GM23338 (cell line): ENCODE data around the gene DCAF12. TPM values are rescaled to one million over a fixed set of nuclear protein-coding genes. Genes with fewer than 3 reads are reported as not detected.

ENCODE experiments used
- ATAC-seq: fragments of 200-7000 bp; cut with Tn5 transposase; 3 replicates; pipeline ENCODE4 v1.9.1; 2020
- DNase-seq: peaks from one replicate; pipeline ENCODE4 v3.0.0-alpha.2; 2015; ENCODE audit warnings: low spot score
- H2AFZ ChIP-seq: fragments of 200-600 bp; sonication (generic); 2 replicates; pipeline ENCODE4 v1.8.0; 2016; ENCODE audit warnings: antibody characterized with exemption, mild to moderate bottlenecking, moderate library complexity
- H3F3A ChIP-seq: fragments of 200-600 bp; sonication (generic); replicated peaks from 2 replicates; pipeline ENCODE4 v1.8.0; 2017; ENCODE audit warnings: antibody characterized with exemption, mixed run types, low read depth
- H3K27ac ChIP-seq: fragments of 200-600 bp; sonication (generic); 2 replicates; pipeline ENCODE4 v1.6.1; 2016; ENCODE audit warnings: low read depth
- H3K27me3 ChIP-seq: fragments of 200-600 bp; sonication (generic); 2 replicates; pipeline ENCODE4 v1.8.0; 2016; ENCODE audit warnings: mild to moderate bottlenecking, mixed run types, moderate library complexity; ENCODE audit not compliant: insufficient read depth
- H3K36me3 ChIP-seq: fragments of 200-600 bp; sonication (generic); 2 replicates; pipeline ENCODE4 v1.8.0; 2016; ENCODE audit warnings: mild to moderate bottlenecking; ENCODE audit not compliant: insufficient read depth
- H3K4me1 ChIP-seq: fragments of 200-600 bp; sonication (generic); 2 replicates; pipeline ENCODE4 v1.8.0; 2016; ENCODE audit warnings: mild to moderate bottlenecking, moderate library complexity; ENCODE audit not compliant: insufficient read depth
- H3K4me2 ChIP-seq: fragments of 200-600 bp; sonication (generic); 2 replicates; pipeline ENCODE4 v1.7.1; 2017; ENCODE audit warnings: mixed run types
- H3K4me3 ChIP-seq: fragments of 200-600 bp; sonication (generic); 2 replicates; pipeline ENCODE4 v1.6.1; 2016; ENCODE audit warnings: mixed run types
- H3K79me2 ChIP-seq: fragments of 200-600 bp; sonication (generic); replicated peaks from 2 replicates; pipeline ENCODE4 v1.8.0; 2017; ENCODE audit warnings: mild to moderate bottlenecking; ENCODE audit not compliant: insufficient read depth
- H3K9me2 ChIP-seq: fragments of 200-600 bp; sonication (generic); 2 replicates; pipeline ENCODE4 v1.8.0; 2017; ENCODE audit not compliant: insufficient read depth
- H4K20me1 ChIP-seq: fragments of 200-600 bp; sonication (generic); replicated peaks from 2 replicates; pipeline ENCODE4 v1.8.0; 2017; ENCODE audit warnings: mild to moderate bottlenecking; ENCODE audit not compliant: insufficient read depth
- H3K27ac Mint-ChIP-seq: 2 replicates; pipeline ENCODE4 v1.8.0; 2020; ENCODE audit warnings: inconsistent platforms, mild to moderate bottlenecking, moderate library complexity, mixed read lengths
- H3K27me3 Mint-ChIP-seq: 3 replicates; pipeline ENCODE4 v1.8.0; 2022; ENCODE audit warnings: low read depth, mild to moderate bottlenecking, moderate library complexity, mixed read lengths, inconsistent platforms; ENCODE audit not compliant: insufficient read depth, poor library complexity
- H3K36me3 Mint-ChIP-seq: 3 replicates; pipeline ENCODE4 v1.8.0; 2021; ENCODE audit warnings: low read depth, mild to moderate bottlenecking, inconsistent platforms, moderate library complexity, mixed read lengths
- H3K4me1 Mint-ChIP-seq: 3 replicates; pipeline ENCODE4 v1.8.0; 2020; ENCODE audit warnings: mild to moderate bottlenecking, inconsistent platforms, mixed read lengths
- H3K4me3 Mint-ChIP-seq: 3 replicates; pipeline ENCODE4 v1.8.0; 2021; ENCODE audit warnings: moderate library complexity, mild to moderate bottlenecking, inconsistent platforms, mixed read lengths
- H3K9me3 Mint-ChIP-seq: 3 replicates; pipeline ENCODE4 v1.8.0; 2020; ENCODE audit warnings: moderate library complexity, mild to moderate bottlenecking, inconsistent platforms, mixed read lengths
- CREB1 ChIP-seq: fragments of 250-450 bp; sonication (Bioruptor Pico); IDR thresholded peaks from 2 replicates; pipeline ENCODE4 v1.5.0; 2020; ENCODE audit warnings: low read depth, mild to moderate bottlenecking, moderate library complexity
- ETS1 ChIP-seq: IDR thresholded peaks from 2 replicates; pipeline ENCODE4 v1.6.1; 2016; ENCODE audit warnings: antibody characterized with exemption
- EZH2 ChIP-seq: fragments of 200-600 bp; sonication (generic); IDR thresholded peaks from one replicate; pipeline ENCODE4 v1.8.0; 2017; ENCODE audit warnings: antibody characterized with exemption, mild to moderate bottlenecking, low read depth; ENCODE audit not compliant: unreplicated experiment
- EZH2phosphoT487 ChIP-seq: fragments of 200-600 bp; sonication (generic); IDR thresholded peaks from one replicate; pipeline ENCODE4 v1.8.1; 2018; ENCODE audit warnings: antibody characterized with exemption; ENCODE audit not compliant: unreplicated experiment
- JUNB ChIP-seq: IDR thresholded peaks from one replicate; pipeline ENCODE4 v1.6.1; 2016; ENCODE audit warnings: antibody characterized with exemption; ENCODE audit not compliant: unreplicated experiment
- NANOG ChIP-seq: IDR thresholded peaks from 2 replicates; pipeline ENCODE4 v1.6.1; 2016; ENCODE audit warnings: antibody characterized with exemption, borderline replicate concordance
- POLR2AphosphoS5 ChIP-seq: IDR thresholded peaks from 2 replicates; pipeline ENCODE4 v1.6.1; 2016; ENCODE audit warnings: antibody characterized with exemption, low read depth
- STAT1 ChIP-seq: IDR thresholded peaks from one replicate; pipeline ENCODE4 v1.6.1; 2016; ENCODE audit warnings: antibody characterized with exemption; ENCODE audit not compliant: unreplicated experiment
- ZNF114 ChIP-seq: fragments of 250-450 bp; sonication (Bioruptor Pico); IDR thresholded peaks from 2 replicates; pipeline ENCODE4 v1.5.0; 2020; ENCODE audit warnings: mild to moderate bottlenecking, moderate library complexity
- ZNF331 ChIP-seq: fragments of 250-450 bp; sonication (Bioruptor Pico); IDR thresholded peaks from 2 replicates; pipeline ENCODE4 v1.5.0; 2020; ENCODE audit warnings: low read depth, mild to moderate bottlenecking, moderate library complexity
- polyA plus RNA-seq: library from polyadenylated mRNA; unstranded; fragments of >200 nt; fragmentation: Nextera tagmentation; extraction: Ambion mirVana; gene quantifications from 2 replicates; pipeline ENCODE4 v1.2.1, GENCODE V29; 2016
- total RNA-seq: library from RNA; depleted of rRNA; stranded (reverse); fragments of >200 nt; shearing (Covaris generic); gene quantifications from 2 replicates; pipeline ENCODE4 v1.2.3, GENCODE V29; 2014
- TF ChIP-seq, protein P1 (sequence below): fragments of 250-450 bp; sonication (Bioruptor Pico); IDR thresholded peaks from 2 replicates; pipeline ENCODE4 v1.5.0; 2020; ENCODE audit warnings: mild to moderate bottlenecking, moderate library complexity
- TF ChIP-seq, protein P2 (sequence below): IDR thresholded peaks from one replicate; pipeline ENCODE4 v1.6.1; 2018; ENCODE audit warnings: antibody characterized with exemption; ENCODE audit not compliant: unreplicated experiment
- TF ChIP-seq, protein P3 (sequence below), 2 experiments: fragments of 200-600 bp in 1 of 2; sonication (generic) in 1 of 2; conservative IDR thresholded peaks; 2 replicates each; pipeline versions ENCODE4 v1.5.1 to v1.6.1; 2016 to 2017; ENCODE audit warnings: antibody characterized with exemption in 2 of 2, low read depth in 2 of 2, mild to moderate bottlenecking in 2 of 2, moderate library complexity in 1 of 2

Gene DCAF12
- total and polyA plus RNA-seq, 2 experiments from 2014 or later: 9.5 to 20.7 TPM

DNA sequence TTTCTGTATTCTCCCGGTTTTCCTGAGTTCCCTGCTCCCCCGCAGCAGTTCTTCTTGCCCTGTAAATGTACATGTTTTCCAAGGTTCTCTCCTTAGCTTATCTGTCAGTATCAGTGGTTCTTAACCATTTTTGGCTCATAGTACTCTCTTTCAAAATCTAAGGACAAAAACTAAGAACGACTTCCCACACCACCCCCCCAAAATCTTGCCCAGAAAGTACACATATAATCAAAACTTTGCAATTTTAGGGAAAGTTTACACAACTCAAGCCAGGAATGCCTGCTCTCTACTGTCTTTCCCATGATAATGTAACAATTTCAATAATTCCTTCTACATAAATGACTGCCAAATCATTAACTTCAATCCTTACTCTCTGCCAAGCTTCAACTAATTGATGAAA lies 4.5 kb downstream of the DCAF12 start:
- no peak overlapping the region for H3K27ac ChIP-seq
- no peak overlapping the region for H3K4me2 ChIP-seq
- H3K9me3 Mint-ChIP-seq: no peaks in the 10 kb centered on the region
- no peak overlapping the region; the same call in 1 of the 2 replicates for H3K27ac Mint-ChIP-seq
- H3K36me3 Mint-ChIP-seq: peaks cover 50% of the 10 kb centered on the region
- no peak overlapping the region for H3K4me3 ChIP-seq
- H4K20me1 ChIP-seq: peaks cover 33% of the 10 kb centered on the region
- no peak overlapping the region for H2AFZ ChIP-seq
- TF ChIP-seq JUNB (no peak), ZNF331 (CRISPR knock-in tag) (no peak), POLR2AphosphoS5 (no peak), EZH2phosphoT487 (no peak), ETS1 (no peak), STAT1 (no peak), CREB1 (CRISPR knock-in tag) (no peak), ZNF114 (CRISPR knock-in tag) (no peak), EZH2 (no peak), NANOG (no peak)
- TF ChIP-seq, protein P1, sequence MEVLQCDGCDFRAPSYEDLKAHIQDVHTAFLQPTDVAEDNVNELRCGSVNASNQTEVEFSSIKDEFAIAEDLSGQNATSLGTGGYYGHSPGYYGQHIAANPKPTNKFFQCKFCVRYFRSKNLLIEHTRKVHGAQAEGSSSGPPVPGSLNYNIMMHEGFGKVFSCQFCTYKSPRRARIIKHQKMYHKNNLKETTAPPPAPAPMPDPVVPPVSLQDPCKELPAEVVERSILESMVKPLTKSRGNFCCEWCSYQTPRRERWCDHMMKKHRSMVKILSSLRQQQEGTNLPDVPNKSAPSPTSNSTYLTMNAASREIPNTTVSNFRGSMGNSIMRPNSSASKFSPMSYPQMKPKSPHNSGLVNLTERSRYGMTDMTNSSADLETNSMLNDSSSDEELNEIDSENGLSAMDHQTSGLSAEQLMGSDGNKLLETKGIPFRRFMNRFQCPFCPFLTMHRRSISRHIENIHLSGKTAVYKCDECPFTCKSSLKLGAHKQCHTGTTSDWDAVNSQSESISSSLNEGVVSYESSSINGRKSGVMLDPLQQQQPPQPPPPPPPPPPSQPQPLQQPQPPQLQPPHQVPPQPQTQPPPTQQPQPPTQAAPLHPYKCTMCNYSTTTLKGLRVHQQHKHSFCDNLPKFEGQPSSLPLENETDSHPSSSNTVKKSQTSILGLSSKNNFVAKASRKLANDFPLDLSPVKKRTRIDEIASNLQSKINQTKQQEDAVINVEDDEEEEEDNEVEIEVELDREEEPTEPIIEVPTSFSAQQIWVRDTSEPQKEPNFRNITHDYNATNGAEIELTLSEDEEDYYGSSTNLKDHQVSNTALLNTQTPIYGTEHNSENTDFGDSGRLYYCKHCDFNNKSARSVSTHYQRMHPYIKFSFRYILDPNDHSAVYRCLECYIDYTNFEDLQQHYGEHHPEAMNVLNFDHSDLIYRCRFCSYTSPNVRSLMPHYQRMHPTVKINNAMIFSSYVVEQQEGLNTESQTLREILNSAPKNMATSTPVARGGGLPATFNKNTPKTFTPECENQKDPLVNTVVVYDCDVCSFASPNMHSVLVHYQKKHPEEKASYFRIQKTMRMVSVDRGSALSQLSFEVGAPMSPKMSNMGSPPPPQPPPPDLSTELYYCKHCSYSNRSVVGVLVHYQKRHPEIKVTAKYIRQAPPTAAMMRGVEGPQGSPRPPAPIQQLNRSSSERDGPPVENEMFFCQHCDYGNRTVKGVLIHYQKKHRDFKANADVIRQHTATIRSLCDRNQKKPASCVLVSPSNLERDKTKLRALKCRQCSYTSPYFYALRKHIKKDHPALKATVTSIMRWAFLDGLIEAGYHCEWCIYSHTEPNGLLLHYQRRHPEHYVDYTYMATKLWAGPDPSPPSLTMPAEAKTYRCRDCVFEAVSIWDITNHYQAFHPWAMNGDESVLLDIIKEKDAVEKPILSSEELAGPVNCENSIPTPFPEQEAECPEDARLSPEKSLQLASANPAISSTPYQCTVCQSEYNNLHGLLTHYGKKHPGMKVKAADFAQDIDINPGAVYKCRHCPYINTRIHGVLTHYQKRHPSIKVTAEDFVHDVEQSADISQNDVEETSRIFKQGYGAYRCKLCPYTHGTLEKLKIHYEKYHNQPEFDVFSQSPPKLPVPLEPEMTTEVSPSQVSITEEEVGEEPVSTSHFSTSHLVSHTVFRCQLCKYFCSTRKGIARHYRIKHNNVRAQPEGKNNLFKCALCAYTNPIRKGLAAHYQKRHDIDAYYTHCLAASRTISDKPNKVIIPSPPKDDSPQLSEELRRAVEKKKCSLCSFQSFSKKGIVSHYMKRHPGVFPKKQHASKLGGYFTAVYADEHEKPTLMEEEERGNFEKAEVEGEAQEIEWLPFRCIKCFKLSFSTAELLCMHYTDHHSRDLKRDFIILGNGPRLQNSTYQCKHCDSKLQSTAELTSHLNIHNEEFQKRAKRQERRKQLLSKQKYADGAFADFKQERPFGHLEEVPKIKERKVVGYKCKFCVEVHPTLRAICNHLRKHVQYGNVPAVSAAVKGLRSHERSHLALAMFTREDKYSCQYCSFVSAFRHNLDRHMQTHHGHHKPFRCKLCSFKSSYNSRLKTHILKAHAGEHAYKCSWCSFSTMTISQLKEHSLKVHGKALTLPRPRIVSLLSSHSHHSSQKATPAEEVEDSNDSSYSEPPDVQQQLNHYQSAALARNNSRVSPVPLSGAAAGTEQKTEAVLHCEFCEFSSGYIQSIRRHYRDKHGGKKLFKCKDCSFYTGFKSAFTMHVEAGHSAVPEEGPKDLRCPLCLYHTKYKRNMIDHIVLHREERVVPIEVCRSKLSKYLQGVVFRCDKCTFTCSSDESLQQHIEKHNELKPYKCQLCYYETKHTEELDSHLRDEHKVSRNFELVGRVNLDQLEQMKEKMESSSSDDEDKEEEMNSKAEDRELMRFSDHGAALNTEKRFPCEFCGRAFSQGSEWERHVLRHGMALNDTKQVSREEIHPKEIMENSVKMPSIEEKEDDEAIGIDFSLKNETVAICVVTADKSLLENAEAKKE (CRISPR knock-in tag): no peak
- TF ChIP-seq, protein P2, sequence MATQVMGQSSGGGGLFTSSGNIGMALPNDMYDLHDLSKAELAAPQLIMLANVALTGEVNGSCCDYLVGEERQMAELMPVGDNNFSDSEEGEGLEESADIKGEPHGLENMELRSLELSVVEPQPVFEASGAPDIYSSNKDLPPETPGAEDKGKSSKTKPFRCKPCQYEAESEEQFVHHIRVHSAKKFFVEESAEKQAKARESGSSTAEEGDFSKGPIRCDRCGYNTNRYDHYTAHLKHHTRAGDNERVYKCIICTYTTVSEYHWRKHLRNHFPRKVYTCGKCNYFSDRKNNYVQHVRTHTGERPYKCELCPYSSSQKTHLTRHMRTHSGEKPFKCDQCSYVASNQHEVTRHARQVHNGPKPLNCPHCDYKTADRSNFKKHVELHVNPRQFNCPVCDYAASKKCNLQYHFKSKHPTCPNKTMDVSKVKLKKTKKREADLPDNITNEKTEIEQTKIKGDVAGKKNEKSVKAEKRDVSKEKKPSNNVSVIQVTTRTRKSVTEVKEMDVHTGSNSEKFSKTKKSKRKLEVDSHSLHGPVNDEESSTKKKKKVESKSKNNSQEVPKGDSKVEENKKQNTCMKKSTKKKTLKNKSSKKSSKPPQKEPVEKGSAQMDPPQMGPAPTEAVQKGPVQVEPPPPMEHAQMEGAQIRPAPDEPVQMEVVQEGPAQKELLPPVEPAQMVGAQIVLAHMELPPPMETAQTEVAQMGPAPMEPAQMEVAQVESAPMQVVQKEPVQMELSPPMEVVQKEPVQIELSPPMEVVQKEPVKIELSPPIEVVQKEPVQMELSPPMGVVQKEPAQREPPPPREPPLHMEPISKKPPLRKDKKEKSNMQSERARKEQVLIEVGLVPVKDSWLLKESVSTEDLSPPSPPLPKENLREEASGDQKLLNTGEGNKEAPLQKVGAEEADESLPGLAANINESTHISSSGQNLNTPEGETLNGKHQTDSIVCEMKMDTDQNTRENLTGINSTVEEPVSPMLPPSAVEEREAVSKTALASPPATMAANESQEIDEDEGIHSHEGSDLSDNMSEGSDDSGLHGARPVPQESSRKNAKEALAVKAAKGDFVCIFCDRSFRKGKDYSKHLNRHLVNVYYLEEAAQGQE: no peak
- TF ChIP-seq, protein P3, sequence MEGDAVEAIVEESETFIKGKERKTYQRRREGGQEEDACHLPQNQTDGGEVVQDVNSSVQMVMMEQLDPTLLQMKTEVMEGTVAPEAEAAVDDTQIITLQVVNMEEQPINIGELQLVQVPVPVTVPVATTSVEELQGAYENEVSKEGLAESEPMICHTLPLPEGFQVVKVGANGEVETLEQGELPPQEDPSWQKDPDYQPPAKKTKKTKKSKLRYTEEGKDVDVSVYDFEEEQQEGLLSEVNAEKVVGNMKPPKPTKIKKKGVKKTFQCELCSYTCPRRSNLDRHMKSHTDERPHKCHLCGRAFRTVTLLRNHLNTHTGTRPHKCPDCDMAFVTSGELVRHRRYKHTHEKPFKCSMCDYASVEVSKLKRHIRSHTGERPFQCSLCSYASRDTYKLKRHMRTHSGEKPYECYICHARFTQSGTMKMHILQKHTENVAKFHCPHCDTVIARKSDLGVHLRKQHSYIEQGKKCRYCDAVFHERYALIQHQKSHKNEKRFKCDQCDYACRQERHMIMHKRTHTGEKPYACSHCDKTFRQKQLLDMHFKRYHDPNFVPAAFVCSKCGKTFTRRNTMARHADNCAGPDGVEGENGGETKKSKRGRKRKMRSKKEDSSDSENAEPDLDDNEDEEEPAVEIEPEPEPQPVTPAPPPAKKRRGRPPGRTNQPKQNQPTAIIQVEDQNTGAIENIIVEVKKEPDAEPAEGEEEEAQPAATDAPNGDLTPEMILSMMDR (conservative IDR thresholded peaks at IDR 0.05; ENCODE audit: low read depth in 2 of 2): no peak
- DNase-seq (no peak), ATAC-seq (no peak)
- H3F3A ChIP-seq: peaks cover 7% of the 10 kb centered on the region; the same call in 1 of the 2 replicates
- H3K4me1 ChIP-seq: peaks cover 10% of the 10 kb centered on the region
- peaks cover 6% of the 10 kb centered on the region for H3K27me3 Mint-ChIP-seq
- H3K4me1 Mint-ChIP-seq: peaks cover 9% of the 10 kb centered on the region
- H3K36me3 ChIP-seq: peaks cover 14% of the 10 kb centered on the region; the same call in 1 of the 2 replicates
- no peak overlapping the region for H3K4me3 Mint-ChIP-seq
- no peaks in the 10 kb centered on the region for H3K9me2 ChIP-seq
- H3K27me3 ChIP-seq: no peaks in the 10 kb centered on the region
- H3K79me2 ChIP-seq: peaks cover 82% of the 10 kb centered on the region
